GM18520 (cell line): ENCODE data around the gene RINL.
"Not testable (repeated sequence)": the region's sequence is repeated elsewhere in the genome, so short reads cannot be mapped to it uniquely, and the experiment has no call there.

Experiments used
- ATAC-seq: cut with Tn5 transposase; IDR thresholded peaks from one replicate; pipeline ENCODE4 v1.9.1; 2021; ENCODE audit not compliant: unreplicated experiment

The RINL gene

DNA sequence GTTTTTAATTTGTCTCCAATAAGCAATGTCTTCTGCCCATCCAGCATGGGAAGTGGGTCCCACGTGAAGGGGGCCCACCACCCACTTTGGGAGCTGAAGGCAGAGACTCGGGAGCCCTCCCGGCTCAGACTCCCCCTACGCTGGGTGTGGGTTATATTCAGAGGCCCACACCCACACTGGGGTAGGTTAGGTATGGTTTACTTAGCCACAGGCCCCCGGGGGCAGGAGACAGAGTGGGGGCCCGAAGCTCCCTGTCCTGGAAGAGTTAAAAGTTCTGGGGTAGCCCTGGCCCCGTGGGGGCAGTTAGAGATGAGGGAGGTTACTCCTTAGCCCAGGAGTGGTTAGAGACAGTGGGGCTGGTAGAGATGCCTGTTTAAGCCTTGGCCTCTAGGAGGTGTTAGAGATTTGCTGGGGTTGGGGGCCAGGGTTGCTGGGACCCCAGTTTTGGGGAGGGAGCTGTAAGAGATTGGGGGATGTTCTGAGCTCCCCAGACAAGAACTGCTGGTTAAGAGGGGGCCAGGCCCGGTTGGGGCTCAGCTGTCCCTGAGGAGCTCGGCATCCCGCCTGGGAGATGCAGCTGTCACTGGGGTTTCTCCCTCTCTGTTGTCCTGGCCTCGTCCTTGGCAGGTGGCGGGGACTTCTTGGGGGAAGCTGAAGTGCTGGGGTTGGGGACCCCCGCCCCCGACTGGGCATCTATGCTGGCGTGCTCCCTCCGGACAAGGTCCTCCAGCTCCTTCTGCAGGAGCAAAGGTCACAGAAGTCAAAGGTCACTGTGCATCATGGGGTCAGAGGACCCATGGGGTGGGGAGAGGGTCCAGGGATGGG is 712 bp upstream of the RINL start:
- no peak for ATAC-seq

DNA sequence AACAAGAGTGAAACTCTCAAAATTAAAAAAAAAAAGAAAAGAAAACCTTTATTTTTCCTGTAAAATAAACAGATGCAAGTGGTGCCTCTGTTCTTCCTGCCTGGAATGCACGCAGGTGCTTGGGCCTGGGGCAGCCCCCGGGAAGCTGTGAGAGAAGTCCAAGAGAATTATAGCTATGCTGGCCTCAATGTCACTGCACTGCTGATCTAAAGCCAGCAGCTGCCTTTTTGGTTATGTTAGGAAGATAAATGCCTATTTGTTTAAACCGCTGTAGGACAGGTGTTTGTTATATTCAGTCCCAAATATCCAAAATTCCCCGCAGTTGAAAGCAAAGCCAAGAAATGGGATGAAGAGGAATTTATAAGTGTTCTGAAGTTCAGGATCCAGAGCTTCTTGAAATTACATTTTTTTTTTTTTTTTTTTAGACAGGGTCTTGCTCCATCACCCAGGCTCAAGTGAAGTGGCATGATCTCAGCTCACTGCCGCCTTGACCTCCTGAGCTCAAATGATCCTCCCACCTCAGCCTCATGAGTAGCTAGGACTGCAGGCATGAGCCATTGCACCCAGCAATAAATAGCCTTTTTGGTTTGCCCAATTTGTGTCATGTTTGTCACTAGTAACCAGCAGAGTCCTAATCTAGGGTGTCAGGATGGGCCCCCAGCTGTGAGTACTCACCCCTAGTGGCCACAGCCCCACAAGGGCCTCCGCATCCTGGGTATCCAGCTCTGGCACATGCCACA is 2.2 kb downstream of the RINL start:
- ATAC-seq: no peak

DNA sequence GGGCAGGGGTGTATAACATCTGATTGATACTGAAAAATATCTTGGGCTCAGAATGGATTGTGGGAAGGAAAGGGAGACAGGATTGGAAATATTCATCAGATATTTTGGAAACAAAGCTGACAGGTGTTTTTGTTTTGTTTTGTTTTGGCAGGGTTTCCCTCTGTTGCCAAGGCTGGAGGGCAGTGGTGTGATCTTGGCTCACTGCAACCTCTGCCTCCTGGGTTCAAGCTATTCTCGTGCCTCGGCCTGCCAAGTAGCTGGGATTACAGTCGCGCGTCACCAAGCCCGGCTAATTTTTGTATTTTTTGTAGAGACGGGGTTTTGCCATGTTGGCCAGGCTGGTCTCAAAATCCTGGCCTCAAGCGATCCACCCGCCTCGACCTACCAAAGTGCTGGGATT is 4.7 kb downstream of the RINL start:
- ATAC-seq: not testable (repeated sequence)

DNA sequence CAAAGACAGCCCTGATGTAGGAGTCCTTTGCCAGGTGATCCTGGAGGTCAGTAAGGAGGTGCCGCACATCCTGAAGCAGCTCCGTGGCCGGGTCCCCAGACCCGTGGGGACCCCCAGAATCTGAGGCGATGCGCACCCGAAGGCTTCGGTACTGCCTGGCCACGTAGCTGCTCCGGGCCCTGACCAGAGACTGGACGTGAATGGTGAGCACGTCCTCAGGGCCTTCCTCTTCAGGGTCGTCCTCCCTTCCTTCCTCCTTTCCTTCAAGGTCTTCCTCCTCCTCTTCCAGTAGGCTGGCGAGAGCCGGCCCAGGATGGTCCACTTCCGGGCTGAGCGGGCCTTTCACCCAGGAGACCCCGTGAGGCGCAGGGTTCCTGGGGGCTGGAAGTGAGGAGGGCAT is 7.5 kb downstream of the RINL start:
- ATAC-seq: no peak

DNA sequence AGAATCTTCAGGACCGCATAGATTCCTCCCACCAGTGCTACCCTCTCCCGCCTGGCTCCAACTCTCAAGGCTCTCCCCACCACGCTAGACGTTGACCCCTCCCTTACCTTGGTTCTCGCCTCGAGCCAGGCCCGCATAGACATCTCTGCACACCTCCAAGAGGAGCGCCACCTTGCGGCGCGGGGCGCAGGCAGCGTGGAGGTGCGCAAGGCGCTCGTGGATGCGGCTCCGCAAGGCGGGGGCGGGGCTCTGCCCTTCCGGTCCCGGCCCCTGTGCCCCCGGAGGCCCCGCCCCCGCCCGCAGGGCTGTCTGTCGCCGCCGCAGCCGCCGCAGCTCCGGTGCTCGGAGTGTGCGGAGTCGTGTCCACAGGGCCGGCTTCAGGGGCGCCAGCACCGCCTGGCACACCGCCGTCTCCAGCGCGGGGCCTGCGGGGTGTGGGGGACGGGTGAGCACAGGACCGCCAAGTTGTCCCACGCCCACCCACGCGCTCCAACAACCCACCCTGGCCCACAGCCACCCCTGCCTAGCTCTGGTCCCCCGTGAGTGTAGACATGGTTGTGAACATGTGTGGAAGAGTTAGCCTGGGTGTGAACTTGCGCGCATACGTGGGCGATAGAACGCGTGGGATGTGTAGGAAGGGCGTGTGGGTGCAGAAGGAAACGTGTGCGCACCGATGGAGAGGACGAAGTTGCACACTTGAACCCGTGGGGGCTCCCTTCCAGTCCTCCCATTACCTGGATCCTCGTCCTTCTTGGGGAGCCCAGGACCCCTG is 8.1 kb downstream of the RINL start:
- ATAC-seq: peak; percentile 84

DNA sequence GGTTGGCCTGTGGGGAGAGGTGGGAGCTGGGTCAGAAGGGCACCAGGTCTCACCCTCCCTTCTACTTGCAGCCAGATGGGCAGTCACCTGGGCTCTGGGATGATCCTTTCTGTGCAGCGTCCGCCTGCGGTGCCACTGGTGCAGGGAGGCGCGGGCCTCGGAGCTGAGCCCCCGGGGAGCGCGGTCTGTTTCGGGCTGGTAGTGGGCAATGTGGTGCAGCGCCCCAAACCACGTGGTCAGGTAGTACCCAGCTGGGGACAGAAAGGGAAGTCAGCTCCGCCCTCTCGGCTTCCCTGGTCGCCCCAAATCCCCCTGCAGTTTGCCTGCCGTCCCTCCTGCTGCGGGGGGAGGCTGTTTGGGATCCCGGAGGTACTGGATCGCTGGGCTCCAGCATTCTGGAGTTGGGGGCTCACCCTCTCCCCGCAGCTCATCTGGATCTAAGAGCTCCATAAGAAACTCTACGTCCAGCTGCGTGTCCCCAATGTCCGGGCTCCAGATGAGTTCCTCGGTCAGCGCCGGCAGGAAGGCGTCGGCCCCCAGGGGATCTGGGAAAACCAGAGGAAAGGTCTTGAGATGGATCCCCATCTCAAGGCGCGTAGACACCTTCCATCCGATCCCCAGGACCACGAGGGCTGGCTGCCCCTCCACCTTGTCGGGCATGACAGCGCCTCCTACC is 8.8 kb downstream of the RINL start:
- ATAC-seq: no peak

DNA sequence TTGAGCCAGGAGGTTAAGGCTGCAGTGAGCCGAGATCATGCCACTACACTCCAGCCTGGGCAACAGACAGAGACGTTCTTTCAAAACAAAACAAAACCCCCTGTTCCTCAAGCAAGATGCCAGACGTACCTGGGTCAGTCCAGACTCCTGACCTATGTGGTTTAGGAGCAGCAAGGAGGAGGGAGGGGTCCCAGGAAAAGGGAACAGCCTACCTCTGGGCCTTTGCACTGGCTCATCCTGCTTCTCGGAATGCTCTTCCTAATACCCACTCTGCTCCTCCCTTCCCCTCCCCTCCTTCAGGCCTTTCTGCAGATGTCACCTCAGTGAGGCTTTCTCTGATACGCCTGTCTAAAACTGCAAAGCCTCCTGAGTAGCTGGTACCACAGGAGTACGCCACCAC is 9.5 kb downstream of the RINL start:
- no peak for ATAC-seq

DNA sequence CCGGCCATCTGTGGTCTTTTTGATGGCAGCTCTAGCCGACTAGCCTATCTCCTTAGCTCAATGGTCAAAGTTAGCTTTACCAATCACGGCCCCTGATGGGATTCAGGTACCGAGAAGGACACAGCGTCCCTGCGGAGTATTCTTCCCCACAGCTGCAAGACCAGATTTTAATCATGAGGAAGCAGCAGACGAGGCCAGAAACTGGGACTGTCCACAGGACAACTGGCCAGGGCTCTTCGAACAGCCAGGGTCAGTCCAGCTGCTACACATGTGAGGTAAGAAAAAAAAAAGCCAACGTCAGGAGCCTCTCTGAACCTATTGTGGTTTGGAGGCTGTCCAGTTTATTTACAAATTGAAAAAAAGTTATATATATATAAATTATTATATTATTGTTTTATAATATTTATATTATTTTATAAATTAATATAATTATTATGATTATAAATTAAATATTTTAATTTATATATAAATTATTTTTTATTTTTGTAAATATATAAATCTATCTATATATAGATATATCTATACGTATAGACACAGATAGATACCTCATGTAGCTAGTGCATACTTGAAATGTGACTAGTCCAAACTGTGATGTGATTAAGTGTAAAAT is 10.8 kb downstream of the RINL start:
- no peak for ATAC-seq

DNA sequence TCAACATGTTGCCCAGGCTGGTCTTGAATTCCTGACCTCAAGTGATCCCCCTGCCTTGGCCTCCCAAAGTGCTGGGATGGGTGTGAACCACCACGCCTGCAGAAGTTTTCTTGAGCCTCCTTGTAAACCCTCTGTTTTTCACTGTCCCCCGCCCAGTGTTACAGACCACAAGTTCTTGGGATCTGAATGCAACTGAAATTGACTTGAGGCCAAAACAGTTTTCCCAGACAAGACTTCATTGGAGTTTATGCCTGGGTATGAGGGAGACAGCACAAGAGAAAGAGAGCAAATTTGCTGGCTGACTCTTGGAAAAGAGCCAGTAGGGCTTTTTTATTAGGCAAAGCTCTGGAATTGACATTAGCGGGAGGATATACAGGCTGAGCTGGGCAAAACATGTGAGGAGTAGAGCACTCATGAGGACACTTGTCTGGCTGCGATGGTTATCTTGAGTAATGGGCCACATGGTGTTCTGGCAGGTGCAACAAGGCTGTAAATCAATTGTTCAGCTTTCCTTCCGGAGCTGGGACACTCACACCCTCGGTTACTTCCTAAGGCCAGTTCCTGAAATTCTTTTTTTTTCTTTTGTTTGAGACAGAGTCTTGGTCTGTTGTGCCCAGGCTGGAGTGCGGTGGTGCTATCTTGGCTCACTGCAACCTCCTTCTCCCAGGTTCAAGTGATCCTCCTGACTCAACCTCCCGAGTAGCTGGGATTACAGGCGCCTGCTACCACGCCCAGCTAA is 15.6 kb downstream of the RINL start:
- no peak for ATAC-seq

DNA sequence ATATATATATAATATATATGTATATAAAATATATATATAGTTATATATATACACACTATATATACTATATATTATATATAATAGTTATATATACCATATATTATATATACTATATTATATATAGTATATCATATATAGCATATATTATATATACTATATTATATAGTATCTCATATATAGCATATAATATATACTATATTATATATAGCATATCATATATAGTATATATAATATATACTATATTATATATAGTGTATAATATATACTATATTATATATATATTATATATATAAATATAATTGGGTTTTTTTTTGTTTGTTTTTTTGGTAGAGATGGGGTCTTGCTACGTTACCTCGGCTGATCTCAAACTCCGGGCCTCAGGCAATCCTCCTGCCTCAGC is 16.7 kb downstream of the RINL start:
- no peak for ATAC-seq

DNA sequence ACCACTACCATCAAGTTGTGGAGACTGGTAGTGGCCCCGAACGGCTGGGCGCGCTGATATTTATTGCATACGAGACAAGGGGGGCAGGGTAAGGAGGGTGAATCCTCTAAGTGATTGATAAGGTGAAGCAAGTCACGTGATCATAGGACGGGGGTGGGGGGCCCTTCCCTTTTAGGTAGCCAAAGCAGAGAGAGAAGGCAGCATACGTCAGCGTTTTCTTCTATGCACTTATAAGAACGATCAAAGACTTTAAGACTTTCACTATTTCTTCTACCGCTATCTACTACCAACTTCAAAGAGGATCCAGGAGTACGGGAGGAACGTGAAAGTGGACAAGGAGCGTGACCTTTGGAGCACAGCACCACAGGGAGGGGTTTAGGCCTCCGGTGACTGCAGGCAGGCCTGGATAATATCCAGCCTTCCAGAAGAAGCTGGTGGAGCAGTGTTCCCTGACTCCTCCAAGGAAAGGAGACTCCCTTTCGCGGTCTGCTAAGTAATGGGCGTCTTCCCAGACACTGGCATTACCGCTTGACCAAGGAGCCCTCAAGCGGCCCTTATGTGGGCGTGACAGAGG is 18.4 kb downstream of the RINL start:
- not testable (repeated sequence) for ATAC-seq

DNA sequence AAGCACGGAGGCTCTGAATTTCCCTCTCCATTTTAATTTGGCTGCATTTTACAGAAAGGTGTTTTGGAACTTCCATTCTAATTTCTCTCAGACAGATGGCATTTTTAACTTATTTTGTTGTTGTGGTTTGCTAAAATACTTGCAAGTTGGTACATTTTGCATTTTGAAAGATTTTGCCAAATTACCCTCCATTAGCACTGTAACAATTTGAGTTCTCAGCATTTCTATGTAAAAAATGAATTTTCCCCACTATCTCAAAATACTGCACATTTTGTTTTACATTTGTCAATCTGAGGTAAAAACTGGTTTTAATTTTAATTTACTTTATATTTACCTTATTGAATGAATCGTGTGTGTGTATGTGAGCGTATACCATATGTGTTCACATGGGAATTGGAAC is 21.3 kb downstream of the RINL start:
- no peak for ATAC-seq

DNA sequence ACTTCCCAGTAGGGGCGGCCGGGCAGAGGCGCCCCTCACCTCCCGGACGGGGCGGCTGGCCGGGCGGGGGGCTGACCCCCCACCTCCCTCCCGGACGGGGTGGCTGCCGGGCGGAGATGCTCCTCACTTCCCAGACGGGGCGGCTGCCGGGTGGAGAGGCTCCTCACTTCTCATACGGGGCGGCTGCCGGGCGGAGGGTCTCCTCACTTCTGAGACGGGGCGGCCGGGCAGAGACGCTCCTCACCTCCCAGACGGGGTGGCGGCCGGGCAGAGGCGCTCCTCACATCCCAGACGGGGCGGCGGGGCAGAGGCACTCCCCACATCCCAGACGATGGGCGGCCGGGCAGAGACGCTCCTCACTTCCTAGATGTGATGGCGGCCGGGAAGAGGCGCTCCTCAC is 22.3 kb downstream of the RINL start:
- ATAC-seq: not testable (repeated sequence)

DNA sequence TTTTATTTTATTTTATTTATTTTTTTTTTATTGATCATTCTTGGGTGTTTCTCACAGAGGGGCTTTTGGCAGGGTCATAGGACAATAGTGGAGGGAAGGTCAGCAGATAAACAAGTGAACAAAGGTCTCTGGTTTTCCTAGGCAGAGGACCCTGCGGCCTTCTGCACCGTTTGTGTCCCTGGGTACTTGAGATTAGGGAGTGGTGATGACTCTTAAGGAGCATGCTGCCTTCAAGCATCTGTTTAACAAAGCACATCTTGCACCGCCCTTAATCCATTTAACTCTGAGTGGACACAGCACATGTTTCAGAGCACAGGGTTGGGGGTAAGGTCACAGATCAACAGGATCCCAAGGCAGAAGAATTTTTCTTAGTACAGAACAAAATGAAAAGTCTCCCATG is 23.1 kb downstream of the RINL start:
- not testable (repeated sequence) for ATAC-seq

DNA sequence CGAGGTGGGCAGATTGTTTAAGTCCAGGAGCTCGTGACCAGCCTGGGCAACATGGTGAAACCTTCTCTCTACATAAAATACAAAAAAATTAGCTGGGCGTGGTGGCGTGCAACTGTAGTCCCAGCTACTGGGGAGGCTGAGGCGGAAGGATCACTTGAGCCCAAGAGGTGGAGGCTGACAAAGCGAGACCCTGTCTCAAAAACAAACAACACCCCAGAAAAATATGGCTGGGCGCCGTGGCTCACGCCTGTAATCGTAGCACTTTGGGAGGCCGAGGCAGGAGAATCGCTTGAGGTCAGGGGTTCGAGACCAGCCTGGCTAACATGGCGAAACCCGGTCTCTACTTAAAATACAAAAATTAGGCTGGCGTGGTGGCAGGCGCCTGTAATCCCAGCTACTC is 24.9 kb downstream of the RINL start:
- no peak for ATAC-seq

DNA sequence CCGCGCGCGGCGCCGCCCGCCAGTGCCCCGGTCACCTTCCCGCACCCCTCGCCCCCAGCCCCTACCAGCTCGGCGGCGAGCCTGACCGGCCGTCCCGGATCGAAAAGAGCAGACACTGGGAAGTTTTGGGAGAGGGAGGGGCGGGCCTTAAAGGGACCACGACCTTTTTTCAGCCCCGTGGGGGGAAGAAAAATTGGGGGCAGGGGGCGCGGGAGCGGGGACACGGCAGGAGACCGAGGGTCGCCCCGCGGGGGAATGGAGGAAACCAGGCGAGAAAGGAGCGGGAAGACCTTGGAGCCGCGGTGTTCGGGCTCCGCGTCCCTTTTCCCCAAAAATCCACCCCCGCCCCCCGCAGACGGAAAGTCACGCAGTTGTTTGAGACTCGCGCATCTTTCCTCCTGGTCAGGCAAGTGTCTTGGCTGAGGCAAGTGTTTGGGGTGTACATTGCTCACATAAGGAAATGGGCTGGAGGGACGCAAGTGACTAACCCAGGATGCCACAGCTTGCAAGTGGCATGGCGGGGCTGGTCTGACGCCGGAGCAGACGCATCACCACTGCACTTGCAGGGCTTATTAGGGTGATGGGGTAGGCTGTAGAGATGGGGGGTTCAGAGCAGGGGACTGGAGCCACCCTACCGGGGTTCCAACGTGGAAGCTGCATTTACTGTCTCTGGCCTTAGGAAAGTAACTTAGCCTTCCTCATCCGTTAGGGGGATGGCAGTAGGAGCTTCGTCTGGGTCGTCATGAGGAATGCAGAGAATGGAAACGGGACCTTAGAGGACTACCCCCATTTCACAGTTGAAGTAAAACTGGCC is 25.6 kb downstream of the RINL start:
- ATAC-seq: no peak

DNA sequence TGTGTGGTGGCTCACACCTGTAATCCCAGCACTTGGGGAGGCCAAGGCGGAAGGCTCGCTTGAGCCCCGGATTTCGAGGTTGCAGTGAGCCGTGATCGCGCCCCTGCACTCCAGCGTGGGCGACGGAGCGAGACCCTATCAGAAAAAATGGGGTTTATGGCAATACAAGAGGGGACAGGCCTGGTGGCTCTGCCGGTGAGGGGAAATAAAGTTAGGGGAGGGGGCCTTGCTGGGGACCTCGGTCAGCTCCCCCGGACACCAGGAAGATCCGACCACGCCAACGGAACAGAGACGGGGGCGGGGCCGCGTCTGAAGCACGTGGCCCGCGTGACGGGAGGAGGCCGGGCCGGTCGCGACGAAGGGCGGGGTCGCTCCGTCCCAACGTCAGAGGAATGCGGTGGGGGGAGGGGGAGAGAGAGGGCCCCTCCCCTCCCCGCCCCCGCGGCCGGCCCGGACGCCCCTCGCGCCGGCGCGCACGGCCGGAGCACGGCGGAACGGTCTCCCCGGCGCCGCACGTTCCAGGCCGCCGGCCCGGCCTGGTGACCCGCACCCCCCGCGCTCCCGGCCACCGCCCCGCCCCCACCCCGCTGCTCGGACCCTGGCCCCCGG is 26.3 kb downstream of the RINL start:
- ATAC-seq: peak; percentile 21

DNA sequence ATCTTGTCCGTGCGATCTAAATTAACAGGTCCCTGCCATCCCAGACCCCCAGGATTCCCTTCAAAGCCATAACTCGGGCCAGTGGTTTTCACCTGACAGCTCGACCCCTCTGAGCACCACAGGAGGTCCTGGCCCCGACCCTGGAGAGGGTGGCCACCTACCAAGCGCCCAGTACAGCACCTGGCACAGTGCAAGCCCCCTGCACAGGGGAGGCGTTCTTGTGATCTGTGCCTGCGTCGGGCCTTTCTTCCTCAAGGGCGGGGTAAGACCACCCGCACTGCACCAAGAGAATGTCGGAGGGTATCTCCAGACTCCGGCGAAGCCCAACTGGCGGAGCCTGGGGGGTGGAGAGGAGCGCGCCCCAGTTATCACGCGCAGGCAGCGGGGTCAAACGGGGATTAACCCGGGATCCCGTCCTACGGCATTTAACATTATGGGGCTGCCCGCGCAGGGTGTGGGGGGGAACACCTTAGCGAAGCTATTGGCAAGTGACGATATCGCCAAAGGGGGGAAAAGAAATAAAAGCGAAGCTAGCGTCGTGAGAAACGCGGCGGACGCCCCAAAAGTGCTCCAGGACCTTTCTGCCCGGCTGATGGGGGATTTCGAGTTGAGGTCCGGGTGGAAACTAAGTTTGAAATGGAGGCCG is 27.0 kb downstream of the RINL start:
- no peak for ATAC-seq
